ENCODE measurements around the gene TMEM198. TPM values are rescaled to one million over a fixed set of nuclear protein-coding genes. Genes with fewer than 3 reads are reported as not detected.

TMEM198 gene
- total RNA-seq, 2 donors from 2014 or later, result 3.0 to 3.2 TPM

GRCh38 chr2:219569635-219570034, 25.8 kb downstream of the TMEM198 start:
- intact Hi-C loops (cut with DNase I), result no loop called here
- no peak for DNase-seq (ENCODE audit: low spot score)

DNA sequence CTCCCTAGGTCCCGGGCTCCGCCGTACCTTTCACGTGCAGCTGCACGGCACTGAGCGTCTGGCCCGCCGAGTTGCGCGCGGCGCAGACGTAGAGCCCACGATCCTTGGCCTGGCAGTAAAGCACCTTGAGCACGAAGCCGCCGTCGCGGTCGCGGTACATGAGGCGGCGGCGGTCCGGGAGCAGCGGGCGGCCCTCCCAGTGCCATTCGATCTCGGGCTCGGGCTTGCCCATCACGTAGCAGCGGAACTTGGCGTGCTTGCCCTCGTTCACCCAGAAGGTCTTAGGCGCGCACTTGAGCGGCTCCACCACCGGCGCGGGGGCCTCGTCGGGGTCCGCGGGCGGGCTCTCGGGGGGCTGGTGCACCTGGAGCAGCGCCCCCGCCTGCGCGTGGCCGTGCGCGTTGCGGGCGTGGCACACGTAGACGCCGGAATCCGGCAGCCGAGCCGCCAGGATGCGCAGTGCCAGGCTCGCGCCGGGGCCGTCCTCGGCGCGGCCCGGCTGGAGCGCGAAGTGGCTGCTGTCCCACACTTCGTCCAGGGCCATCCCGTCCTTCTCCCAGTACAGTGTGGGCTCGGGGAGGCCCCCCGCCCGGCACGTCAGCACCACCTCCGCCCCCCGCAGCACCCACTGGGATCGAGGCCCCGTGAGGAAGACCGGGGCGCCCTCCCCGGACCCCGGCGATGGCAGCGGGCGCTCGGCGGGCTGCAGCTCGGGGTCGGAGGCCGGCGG, 26.5 kb downstream of the TMEM198 start:
- DNase-seq (ENCODE audit: low spot score), result no peak
- intact Hi-C loops (cut with DNase I), result no loop called here

- no peak for DNase-seq (ENCODE audit: low spot score)
- intact Hi-C loops (cut with DNase I), result no loop called here
These were observed 27.1 kb downstream of the TMEM198 start for GRCh38 chr2:219570924-219571310.

GRCh38 chr2:219571311-219572236, 27.7 kb downstream of the TMEM198 start, which contains the start of gene OBSL1:
OBSL1 (minus strand) TSS chr2:219571539; CDS start chr2:219571232, 307 bp downstream.
- intact Hi-C loops (cut with DNase I), result no loop called here
- DNase-seq (ENCODE audit: low spot score), result no peak

GRCh38 chr2:219572237-219573001, 28.6 kb downstream of the TMEM198 start, which contains the start of gene INHA:
INHA (plus strand) TSS chr2:219572310; CDS start chr2:219572375, 65 bp downstream.
- DNase-seq (ENCODE audit: low spot score), result no peak
- intact Hi-C loops (cut with DNase I), result no loop called here

DNA sequence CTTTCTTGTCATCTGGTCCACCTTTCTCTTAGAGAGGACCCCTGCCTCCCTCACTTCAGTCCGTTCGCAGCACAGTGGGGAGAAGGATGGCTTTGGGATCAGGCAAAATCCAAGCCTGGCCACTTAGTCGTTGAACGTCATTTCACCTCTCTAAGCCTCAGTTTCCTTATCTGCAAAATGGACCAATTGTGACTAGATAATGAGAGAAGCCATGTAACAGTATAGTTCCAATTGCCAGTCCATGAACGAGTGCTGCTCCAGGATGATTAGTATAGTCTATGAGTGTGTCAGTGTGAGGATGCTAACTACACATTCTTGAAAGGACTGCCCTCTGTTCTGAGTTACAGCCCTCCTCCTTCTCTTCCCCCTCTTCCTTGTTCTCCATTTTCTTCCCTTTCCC, 29.3 kb downstream of the TMEM198 start:
- intact Hi-C loops (cut with DNase I), result no loop called here
- no peak for DNase-seq (ENCODE audit: low spot score)

DNA sequence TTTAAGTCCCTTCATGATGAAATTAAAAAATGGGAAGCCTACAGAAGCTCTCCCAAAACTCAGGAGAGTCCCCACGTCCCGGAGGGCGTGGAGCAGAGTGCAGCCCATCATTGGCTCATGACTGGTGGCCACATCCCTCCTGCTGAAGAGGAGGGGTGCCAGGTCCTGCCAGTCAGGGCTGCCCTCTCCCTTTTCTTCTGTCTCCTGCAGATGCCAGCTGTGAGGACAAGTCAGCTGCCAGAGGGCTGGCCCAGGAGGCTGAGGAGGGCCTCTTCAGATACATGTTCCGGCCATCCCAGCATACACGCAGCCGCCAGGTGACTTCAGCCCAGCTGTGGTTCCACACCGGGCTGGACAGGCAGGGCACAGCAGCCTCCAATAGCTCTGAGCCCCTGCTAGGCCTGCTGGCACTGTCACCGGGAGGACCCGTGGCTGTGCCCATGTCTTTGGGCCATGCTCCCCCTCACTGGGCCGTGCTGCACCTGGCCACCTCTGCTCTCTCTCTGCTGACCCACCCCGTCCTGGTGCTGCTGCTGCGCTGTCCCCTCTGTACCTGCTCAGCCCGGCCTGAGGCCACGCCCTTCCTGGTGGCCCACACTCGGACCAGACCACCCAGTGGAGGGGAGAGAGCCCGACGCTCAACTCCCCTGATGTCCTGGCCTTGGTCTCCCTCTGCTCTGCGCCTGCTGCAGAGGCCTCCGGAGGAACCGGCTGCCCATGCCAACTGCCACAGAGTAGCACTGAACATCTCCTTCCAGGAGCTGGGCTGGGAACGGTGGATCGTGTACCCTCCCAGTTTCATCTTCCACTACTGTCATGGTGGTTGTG, 30.9 kb downstream of the TMEM198 start:
- no peak for DNase-seq (ENCODE audit: low spot score)
- intact Hi-C loops (cut with DNase I), result loop anchor here in 1 of 2 donors (1.0 kb wide), 1 partner anchor 34 kb away; no protein-coding TSS in a partner anchor

DNA sequence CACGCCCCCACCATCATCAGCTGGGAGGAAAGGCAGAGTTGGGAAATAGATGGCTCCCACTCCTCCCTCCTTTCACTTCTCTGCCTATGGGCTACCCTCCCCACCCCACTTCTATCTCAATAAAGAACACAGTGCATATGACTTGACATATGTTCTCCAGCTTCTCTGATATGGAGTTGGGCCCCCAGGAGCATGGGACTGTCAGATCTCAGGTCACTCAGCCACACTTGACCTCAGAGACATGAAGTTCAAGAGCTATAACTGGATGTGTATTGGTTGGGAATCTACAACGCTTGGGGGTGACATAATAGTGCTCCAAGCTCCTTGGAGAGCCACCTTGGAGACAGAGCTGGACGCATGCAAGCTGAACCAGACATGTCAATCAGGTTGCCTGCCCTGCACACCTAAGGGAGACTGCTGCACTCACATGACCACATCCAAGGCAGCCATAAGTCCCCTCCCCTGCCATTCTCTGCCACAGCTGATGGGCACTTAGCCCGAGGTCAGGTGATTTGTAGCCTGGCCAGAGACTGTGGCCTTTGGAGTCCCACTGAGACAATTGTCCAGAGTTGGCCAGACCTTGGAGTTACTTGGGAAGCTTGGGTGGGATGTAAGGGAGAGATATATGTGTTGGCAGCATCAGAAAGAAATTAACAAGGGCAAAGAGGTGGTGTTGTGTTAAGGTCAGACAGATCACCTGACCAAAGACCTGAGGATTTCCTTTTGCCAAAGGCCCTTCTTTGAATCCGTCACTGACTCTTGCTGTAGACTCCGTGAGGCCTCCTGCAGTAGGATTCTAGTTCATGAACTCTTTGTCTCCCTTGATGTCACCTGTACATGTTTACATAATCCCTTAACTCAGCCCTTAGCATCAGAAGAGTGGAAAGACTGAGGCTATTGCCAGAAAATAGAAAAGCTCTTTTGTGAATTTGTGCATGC, 32.0 kb downstream of the TMEM198 start:
- intact Hi-C loops (cut with DNase I), result no loop called here
- DNase-seq (ENCODE audit: low spot score), result no peak

DNA sequence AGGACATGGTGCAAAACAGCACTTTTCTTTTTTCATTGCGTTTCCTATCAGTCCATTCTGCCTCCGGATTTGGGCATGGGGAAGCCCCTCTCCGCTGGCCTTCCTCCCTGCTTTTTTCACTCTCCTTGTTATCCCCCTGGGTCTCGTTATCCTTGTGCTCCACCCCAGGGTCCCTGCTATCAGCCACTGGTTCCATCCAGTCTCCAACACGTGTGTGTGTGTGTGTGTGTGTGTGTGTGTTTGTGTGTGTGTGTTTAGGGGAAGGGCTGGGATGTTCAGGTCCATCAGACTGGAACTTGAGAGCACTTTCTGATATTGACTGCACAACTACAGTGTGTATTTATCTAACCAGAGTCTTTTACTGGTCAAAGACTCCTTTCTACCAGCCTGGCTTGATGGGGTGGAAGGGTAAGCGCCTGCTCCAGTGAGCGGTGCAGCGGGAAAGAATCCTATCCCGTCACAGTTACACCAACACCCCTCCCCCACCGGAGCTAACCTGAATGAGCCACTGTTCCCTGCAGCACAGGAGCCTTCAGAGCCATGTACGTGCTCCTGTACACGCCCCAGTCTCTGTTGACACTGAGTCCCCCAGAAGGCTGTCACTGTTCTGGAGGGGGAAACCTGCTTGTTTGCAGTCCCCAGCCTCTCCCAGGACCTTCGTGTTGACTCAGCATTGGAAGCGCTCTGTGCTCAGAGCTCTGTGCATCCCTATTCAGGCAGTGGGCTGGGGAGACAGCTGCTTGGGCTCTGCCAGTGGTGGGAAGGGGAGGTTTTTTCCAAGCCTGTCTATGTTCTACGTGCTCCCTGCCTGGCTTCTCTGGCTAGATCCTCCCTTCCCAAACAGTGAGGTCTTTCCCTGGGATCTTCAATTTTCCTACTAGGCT, 32.9 kb downstream of the TMEM198 start:
- intact Hi-C loops (cut with DNase I), result no loop called here

GRCh38 chr2:219578811-219579613, 35.2 kb downstream of the TMEM198 start:
- DNase-seq (ENCODE audit: low spot score), result no peak
- intact Hi-C loops (cut with DNase I), result no loop called here

More for the DNA sequence above, 32.9 kb downstream of the TMEM198 start:
- no peak for DNase-seq (ENCODE audit: low spot score)

GRCh38 chr2:219581346-219581745, 37.5 kb downstream of the TMEM198 start:
- intact Hi-C loops (cut with DNase I), result no loop called here
- DNase-seq (ENCODE audit: low spot score), result no peak

DNA sequence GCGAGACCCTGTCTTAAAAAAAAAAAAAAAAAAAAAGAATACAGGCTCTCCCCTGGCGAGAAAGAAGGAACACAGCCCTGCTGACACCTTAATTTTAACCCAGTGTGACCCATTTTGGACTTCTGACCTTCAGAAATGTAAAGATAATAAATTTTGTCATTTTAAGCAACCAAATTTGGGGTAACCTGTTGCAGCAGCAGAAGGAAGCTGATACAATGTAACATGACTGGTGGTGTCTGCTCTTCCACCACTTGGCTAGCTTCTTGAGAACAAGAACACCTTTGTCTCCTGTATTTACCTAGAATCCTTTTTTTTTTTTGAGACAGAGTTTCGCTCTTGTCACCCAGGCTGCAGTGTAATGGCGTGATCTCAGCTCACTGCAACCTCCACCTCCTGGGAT, 47.3 kb downstream of the TMEM198 start:
- intact Hi-C loops (cut with DNase I), result no loop called here
- no peak for DNase-seq (ENCODE audit: low spot score)

DNA sequence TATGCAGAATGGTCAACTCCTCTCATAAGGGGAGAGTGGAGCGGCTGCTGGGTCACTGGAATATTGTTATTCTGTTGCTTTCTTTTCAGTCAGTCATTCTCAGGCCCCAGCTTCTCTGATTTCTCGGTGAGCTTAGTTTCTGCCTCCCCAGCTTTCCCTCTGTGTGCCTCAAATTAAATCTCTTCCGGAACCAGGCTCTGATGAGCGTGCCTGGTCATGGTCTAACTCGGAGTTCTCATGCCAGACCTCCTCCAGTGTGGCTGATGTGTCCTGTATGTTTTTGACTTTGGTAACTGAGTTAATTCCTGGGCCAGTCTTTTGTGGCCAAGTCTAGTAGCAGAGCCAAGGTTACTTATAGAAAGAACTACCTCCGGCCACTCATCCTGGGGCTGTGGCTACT, 48.9 kb downstream of the TMEM198 start:
- DNase-seq (ENCODE audit: low spot score), result no peak
- intact Hi-C loops (cut with DNase I), result no loop called here

- DNase-seq (ENCODE audit: low spot score), result no peak
- intact Hi-C loops (cut with DNase I), result no loop called here
These were observed 49.3 kb downstream of the TMEM198 start for GRCh38 chr2:219593154-219593553.

DNA sequence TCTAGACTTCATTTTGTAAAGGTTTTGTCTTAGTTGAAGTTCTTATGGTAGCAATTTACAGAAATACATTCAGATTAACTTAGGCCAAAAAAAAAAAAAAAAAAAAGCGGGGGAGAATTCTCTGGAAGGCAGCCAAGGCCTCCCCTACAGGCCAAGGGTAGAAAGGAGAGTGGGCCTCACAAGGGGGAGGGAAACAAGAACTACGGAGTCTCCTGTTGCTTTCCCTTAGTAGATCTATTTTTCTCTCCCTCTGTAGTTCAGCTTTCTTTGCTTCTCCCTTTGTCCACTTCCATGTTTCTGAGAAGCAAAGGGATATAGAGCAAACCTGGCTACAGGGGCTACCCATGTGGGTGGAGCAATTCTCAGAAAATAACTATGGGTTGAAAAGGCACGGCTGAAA, 51.4 kb downstream of the TMEM198 start:
- DNase-seq (ENCODE audit: low spot score), result no peak
- intact Hi-C loops (cut with DNase I), result no loop called here

Data from posterior vena cava (tissue), 2 donors.